Hepatocyte (in vitro differentiated cells): Measurements from ENCODE around the gene SPDEF. TPM values are rescaled to one million over a fixed set of nuclear protein-coding genes. Genes with fewer than 3 reads are reported as not detected.

Experiments
- DNase-seq: peaks from one replicate; pipeline ENCODE4 v3.0.0-alpha.2; 2016; ENCODE audit warnings: low spot score
- H2AFZ ChIP-seq: fragments of 200-600 bp; sonication (generic); 2 replicates; pipeline ENCODE4 v1.6.0; 2016; ENCODE audit warnings: antibody characterized with exemption, mild to moderate bottlenecking
- H3K27ac ChIP-seq: fragments of 200-600 bp; sonication (generic); 2 replicates; pipeline ENCODE4 v1.5.1; 2016; ENCODE audit warnings: mild to moderate bottlenecking
- H3K27me3 ChIP-seq: fragments of 200-600 bp; sonication (generic); 2 replicates; pipeline ENCODE4 v1.6.1; 2016
- H3K36me3 ChIP-seq: fragments of 200-600 bp; sonication (generic); replicated peaks from 2 replicates; pipeline ENCODE4 v1.5.1; 2016; ENCODE audit warnings: low read depth; ENCODE audit not compliant: insufficient read depth
- H3K4me1 ChIP-seq: fragments of 200-600 bp; sonication (generic); 2 replicates; pipeline ENCODE4 v1.5.1; 2016; ENCODE audit warnings: mild to moderate bottlenecking, moderate library complexity; ENCODE audit not compliant: insufficient read depth
- H3K4me2 ChIP-seq: fragments of 200-600 bp; sonication (generic); 2 replicates; pipeline ENCODE4 v1.6.0; 2016
- H3K4me3 ChIP-seq: fragments of 200-600 bp; sonication (generic); 2 replicates; pipeline ENCODE4 v1.5.1; 2016; ENCODE audit warnings: mild to moderate bottlenecking
- H3K79me2 ChIP-seq: fragments of 200-600 bp; sonication (generic); 2 replicates; pipeline ENCODE4 v1.6.0; 2017; ENCODE audit warnings: mild to moderate bottlenecking
- H3K9me2 ChIP-seq: fragments of 200-600 bp; sonication (generic); replicated peaks from 2 replicates; pipeline ENCODE4 v1.6.0; 2017; ENCODE audit warnings: mild to moderate bottlenecking; ENCODE audit not compliant: insufficient read depth
- H3K9me3 ChIP-seq: fragments of 200-600 bp; sonication (generic); 2 replicates; pipeline ENCODE4 v1.5.1; 2016; ENCODE audit warnings: low read depth, mild to moderate bottlenecking
- H4K20me1 ChIP-seq: fragments of 200-600 bp; sonication (generic); 2 replicates; pipeline ENCODE4 v1.6.0; 2016; ENCODE audit warnings: mild to moderate bottlenecking; ENCODE audit not compliant: insufficient read depth, poor library complexity, severe bottlenecking
- EZH2 ChIP-seq: fragments of 200-600 bp; sonication (generic); IDR thresholded peaks from 2 replicates; pipeline ENCODE4 v1.6.1; 2016; ENCODE audit warnings: antibody characterized with exemption, mild to moderate bottlenecking, borderline replicate concordance
- EZH2phosphoT487 ChIP-seq: fragments of 200-600 bp; sonication (generic); IDR thresholded peaks from one replicate; pipeline ENCODE4 v1.6.1; 2018; ENCODE audit warnings: antibody characterized with exemption, mild to moderate bottlenecking, low read depth, moderate library complexity; ENCODE audit not compliant: unreplicated experiment, severe bottlenecking
- WGBS: methylation state at CpG from one replicate; pipeline ENCODE4 v1.1.6; 2016; ENCODE audit warnings: low lambda C conversion rate; ENCODE audit errors: missing lambda C conversion rate; 5-methylcytosine and 5-hydroxymethylcytosine counted together
- polyA plus RNA-seq: library from polyadenylated mRNA; unstranded; fragments of >200 nt; fragmentation: Nextera tagmentation; extraction: Ambion mirVana; gene quantifications from 2 replicates; pipeline ENCODE4 v1.2.1, GENCODE V29; 2016
- total RNA-seq: library from RNA; depleted of rRNA; stranded (reverse); fragments of >200 nt; gene quantifications from 2 replicates; pipeline ENCODE4 v1.2.3, GENCODE V29; 2014
- TF ChIP-seq, protein P1 (sequence below): fragments of 200-600 bp; sonication (generic); IDR thresholded peaks from 2 replicates; pipeline ENCODE4 v1.5.1; 2016; ENCODE audit warnings: antibody characterized with exemption, mild to moderate bottlenecking; ENCODE audit not compliant: poor library complexity

SPDEF gene
- total and polyA plus RNA-seq, 2 experiments from 2014 or later, result 0.80 to 1.5 TPM

DNA sequence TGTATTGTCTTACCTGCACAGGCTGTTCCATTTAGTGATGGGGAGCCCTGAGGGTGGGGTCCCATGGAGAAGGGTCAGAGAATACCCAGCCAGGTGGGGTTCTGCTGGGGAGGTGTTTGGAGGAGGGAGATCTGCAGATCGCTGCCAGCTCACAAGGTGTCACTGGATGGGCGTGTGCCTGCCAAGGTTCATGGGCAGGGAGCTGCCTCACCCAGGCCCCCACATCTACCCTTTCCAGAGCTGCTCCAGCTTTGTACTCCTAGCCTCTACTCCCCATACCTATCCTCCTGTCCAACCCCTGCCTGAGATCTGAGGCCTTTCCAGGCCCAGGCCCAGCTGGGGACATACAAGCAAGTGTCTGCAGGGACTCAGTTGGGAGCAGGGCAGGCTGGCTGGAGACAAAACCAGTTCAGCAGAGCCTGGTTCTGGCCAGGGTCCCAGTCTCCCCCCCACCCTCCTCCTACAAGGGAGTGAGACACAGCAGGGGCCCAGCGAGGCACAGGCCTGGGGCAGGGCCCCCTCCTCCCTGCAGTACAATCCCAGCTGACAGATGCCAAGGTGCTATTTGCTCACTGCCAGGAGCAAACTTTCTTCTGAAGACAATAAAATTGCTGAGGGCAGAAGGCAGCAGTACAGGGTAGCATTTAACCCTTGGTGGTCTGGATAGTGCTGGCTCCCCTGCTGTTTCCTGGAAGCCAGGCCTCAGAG, 19.7 kb downstream of the SPDEF start:
- no peaks in the 10 kb centered on the region for H3K79me2 ChIP-seq
- H3K4me3 ChIP-seq, result no peak overlapping the region
- H3K27ac ChIP-seq, result no peak overlapping the region
- H3K9me2 ChIP-seq, result no peaks in the 10 kb centered on the region
- no peak for DNase-seq
- peaks cover 9% of the 10 kb centered on the region for H3K4me1 ChIP-seq
- no peaks in the 10 kb centered on the region for H4K20me1 ChIP-seq
- WGBS, result 73% methylated on average over 3 of the region's 3 CpGs
- TF ChIP-seq EZH2phosphoT487 (no peak), EZH2 (no peak)
- TF ChIP-seq, protein P1, sequence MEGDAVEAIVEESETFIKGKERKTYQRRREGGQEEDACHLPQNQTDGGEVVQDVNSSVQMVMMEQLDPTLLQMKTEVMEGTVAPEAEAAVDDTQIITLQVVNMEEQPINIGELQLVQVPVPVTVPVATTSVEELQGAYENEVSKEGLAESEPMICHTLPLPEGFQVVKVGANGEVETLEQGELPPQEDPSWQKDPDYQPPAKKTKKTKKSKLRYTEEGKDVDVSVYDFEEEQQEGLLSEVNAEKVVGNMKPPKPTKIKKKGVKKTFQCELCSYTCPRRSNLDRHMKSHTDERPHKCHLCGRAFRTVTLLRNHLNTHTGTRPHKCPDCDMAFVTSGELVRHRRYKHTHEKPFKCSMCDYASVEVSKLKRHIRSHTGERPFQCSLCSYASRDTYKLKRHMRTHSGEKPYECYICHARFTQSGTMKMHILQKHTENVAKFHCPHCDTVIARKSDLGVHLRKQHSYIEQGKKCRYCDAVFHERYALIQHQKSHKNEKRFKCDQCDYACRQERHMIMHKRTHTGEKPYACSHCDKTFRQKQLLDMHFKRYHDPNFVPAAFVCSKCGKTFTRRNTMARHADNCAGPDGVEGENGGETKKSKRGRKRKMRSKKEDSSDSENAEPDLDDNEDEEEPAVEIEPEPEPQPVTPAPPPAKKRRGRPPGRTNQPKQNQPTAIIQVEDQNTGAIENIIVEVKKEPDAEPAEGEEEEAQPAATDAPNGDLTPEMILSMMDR, result no peak
- no peaks in the 10 kb centered on the region for H3K9me3 ChIP-seq
- H3K27me3 ChIP-seq, result no peaks in the 10 kb centered on the region
- H2AFZ ChIP-seq, result no peak overlapping the region
- no peak overlapping the region for H3K4me2 ChIP-seq
- H3K36me3 ChIP-seq, result no peaks in the 10 kb centered on the region

DNA sequence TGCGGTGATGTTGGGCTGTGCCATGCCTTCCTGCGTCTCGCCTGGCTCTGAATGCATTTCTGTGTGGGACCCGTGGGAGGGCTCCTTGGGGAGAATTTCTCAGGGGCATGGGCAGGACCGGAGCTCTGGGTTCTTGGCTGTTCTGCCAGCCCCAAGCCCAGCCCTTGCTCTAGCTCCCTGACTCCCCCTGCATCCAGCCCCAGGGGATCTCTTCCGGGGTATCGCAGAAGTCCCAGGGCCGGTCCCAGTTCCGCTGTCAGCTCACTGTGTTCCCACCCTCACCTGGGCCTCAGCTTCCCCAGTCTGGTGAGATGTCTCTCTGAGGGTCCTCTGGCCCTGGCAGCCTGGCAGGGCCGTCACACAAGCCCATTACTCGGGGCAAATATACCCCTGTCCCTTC, 20.5 kb downstream of the SPDEF start:
- no peaks in the 10 kb centered on the region for H3K9me3 ChIP-seq
- H3K27me3 ChIP-seq, result no peaks in the 10 kb centered on the region
- TF ChIP-seq, protein P1, result no peak
- H4K20me1 ChIP-seq, result no peaks in the 10 kb centered on the region
- WGBS, result 96% methylated on average over 11 of the region's 11 CpGs
- H3K27ac ChIP-seq, result no peak overlapping the region
- H3K4me3 ChIP-seq, result no peak overlapping the region
- DNase-seq, result no peak
- no peaks in the 10 kb centered on the region for H3K9me2 ChIP-seq
- H3K4me1 ChIP-seq, result peaks cover 9% of the 10 kb centered on the region
- no peak overlapping the region for H2AFZ ChIP-seq
- no peaks in the 10 kb centered on the region for H3K36me3 ChIP-seq
- H3K79me2 ChIP-seq, result no peaks in the 10 kb centered on the region
- no peak overlapping the region for H3K4me2 ChIP-seq

DNA sequence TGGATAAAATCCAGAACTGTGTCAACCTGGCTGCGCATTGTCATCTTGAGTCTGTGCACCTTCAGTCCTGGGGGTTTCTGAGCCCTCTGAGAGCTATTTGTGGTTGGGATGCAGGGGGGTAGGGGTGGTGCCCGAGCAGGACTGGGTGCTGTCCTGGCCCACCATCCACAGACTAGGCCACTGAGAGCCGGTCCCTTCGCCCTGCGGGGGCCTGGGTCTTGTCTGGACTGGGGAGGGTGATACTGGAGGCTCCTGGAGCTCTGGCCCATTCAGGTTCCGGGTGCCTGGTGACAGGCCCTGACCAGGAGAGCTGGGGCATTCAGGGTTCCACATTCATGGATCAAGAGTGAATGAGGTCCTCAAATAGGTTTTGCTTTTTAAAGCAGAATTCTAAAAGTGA, 20.9 kb downstream of the SPDEF start:
- Histone ChIP-seq H3K27ac (no peak overlapping the region), H2AFZ (no peak overlapping the region), H3K27me3 (no peaks in the 10 kb centered on the region), H3K4me2 (no peak overlapping the region), H3K9me2 (no peaks in the 10 kb centered on the region), H3K9me3 (no peaks in the 10 kb centered on the region), H3K4me3 (no peak overlapping the region), H3K79me2 (no peaks in the 10 kb centered on the region), H3K36me3 (no peaks in the 10 kb centered on the region), H4K20me1 (no peaks in the 10 kb centered on the region), H3K4me1 (peaks cover 9% of the 10 kb centered on the region)
- TF ChIP-seq, protein P1, result no peak
- TF ChIP-seq EZH2phosphoT487 (no peak), EZH2 (no peak)
- WGBS, result 96% methylated on average over 6 of the region's 6 CpGs
- DNase-seq, result no peak

DNA sequence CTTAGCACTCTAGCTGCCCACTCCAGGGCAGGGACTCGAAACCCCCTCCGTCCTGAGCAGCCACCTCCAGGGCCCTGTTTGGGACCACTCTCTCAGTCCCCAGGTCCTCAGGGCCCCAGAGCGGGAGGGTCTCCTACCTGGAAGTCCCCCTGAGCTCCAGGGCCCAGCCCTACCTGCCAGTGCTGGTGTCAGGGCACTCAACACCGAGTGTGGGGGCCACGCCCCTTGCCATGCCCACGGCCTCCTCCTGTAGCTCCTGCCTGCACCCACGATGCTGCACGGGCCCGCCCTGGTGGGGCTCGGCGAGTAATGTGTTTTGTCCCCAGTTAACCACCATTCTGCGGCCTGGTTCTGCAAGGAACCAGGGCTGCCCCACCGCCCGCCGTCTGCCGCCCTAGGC, 21.5 kb downstream of the SPDEF start:
- DNase-seq, result no peak
- 96% methylated on average over 16 of the region's 16 CpGs for WGBS
- no peaks in the 10 kb centered on the region for H4K20me1 ChIP-seq
- H3K27me3 ChIP-seq, result no peaks in the 10 kb centered on the region
- H3K9me3 ChIP-seq, result no peaks in the 10 kb centered on the region
- H3K9me2 ChIP-seq, result no peaks in the 10 kb centered on the region
- H3K79me2 ChIP-seq, result no peaks in the 10 kb centered on the region
- peaks cover 9% of the 10 kb centered on the region for H3K4me1 ChIP-seq
- no peak overlapping the region for H3K27ac ChIP-seq
- H3K4me2 ChIP-seq, result no peak overlapping the region
- no peak overlapping the region for H2AFZ ChIP-seq
- H3K4me3 ChIP-seq, result no peak overlapping the region
- H3K36me3 ChIP-seq, result no peaks in the 10 kb centered on the region
- TF ChIP-seq EZH2, result no peak
- TF ChIP-seq, protein P1, result no peak
- TF ChIP-seq EZH2phosphoT487, result no peak
